Measurements from ENCODE around the gene SLC35F4. TPM values are rescaled to one million over a fixed set of nuclear protein-coding genes. Genes with fewer than 3 reads are reported as not detected.

SLC35F4 gene
- total RNA-seq, 1 experiment from 2014 or later: not detected

GRCh38 chr14:57751400-57751799, 114.5 kb downstream of the SLC35F4 start:
- POLR2A ChIA-PET: no interaction called here
- DNase-seq (ENCODE audit: low read depth, low spot score) (no peak), ATAC-seq (no peak)
- intact Hi-C loops (cut with micrococcal nuclease): no loop called here
- Histone ChIP-seq H2AFZ (ENCODE audit: low read depth, low read length, poor library complexity, severe bottlenecking) (no peak overlapping the region), H3K9ac (ENCODE audit: low read length) (no peak overlapping the region), H3K4me1 (ENCODE audit: control insufficient read depth in 1 of 2, insufficient read depth in 2 of 2, low read length in 2 of 2) (peaks cover 5 to 32% of the 10 kb centered on the region in 2 experiments), H3K27me3 (ENCODE audit: insufficient read depth, low read length) (no peaks in the 10 kb centered on the region), H3K4me2 (ENCODE audit: low read length) (no peak overlapping the region), H3K79me2 (ENCODE audit: insufficient read depth, low read length) (no peaks in the 10 kb centered on the region), H3K4me3 (replicated peaks in 1 of 2; ENCODE audit: low read depth in 1 of 2, low read length in 2 of 2) (no peak overlapping the region), H3K9me2 (ENCODE audit: insufficient read depth) (no peaks in the 10 kb centered on the region), H3K9me3 (ENCODE audit: control insufficient read depth in 1 of 2, insufficient read depth in 1 of 2, low read depth in 1 of 2, low read length in 2 of 2) (no peaks in the 10 kb centered on the region), H4K20me1 (ENCODE audit: insufficient read depth) (no peaks in the 10 kb centered on the region), H3K27ac (ENCODE audit: low read depth, low read length) (no peak overlapping the region), H3K36me3 (ENCODE audit: control insufficient read depth in 1 of 2, insufficient read depth in 2 of 2, low read length in 2 of 2) (no peaks in the 10 kb centered on the region)
- no TSS peak for BruUV-seq (replicated peaks)
- CTCF ChIA-PET: no interaction called here
- RAD21 ChIA-PET (ENCODE audit: low non-redundant PET in 1 of 2, low total read pairs in 2 of 2, uncharacterized antibody in 2 of 2, unreplicated experiment in 2 of 2): no interaction called here
- TF ChIP-seq SRF (IDR thresholded peaks at IDR 0.05; ENCODE audit: low read depth): no peak
- no peak for TF ChIP-seq POLR2AphosphoS5 (IDR thresholded peaks at IDR 0.05; ENCODE audit: low read depth, low read length)
- TF ChIP-seq MAX (IDR thresholded peaks at IDR 0.05): no peak

GRCh38 chr14:57749267-57749666, 116.6 kb downstream of the SLC35F4 start:
- no TSS peak for BruUV-seq (replicated peaks)
- Histone ChIP-seq H3K9ac (ENCODE audit: low read length) (no peak overlapping the region), H4K20me1 (ENCODE audit: insufficient read depth) (no peaks in the 10 kb centered on the region), H3K9me3 (ENCODE audit: control insufficient read depth in 1 of 2, insufficient read depth in 1 of 2, low read depth in 1 of 2, low read length in 2 of 2) (no peaks in the 10 kb centered on the region), H3K27ac (ENCODE audit: low read depth, low read length) (no peak overlapping the region), H3K4me1 (ENCODE audit: control insufficient read depth in 1 of 2, insufficient read depth in 2 of 2, low read length in 2 of 2) (peaks cover 5 to 33% of the 10 kb centered on the region in 2 experiments), H3K9me2 (ENCODE audit: insufficient read depth) (no peaks in the 10 kb centered on the region), H3K4me3 (replicated peaks in 1 of 2; ENCODE audit: low read depth in 1 of 2, low read length in 2 of 2) (no peak overlapping the region), H2AFZ (ENCODE audit: low read depth, low read length, poor library complexity, severe bottlenecking) (no peak overlapping the region), H3K36me3 (ENCODE audit: control insufficient read depth in 1 of 2, insufficient read depth in 2 of 2, low read length in 2 of 2) (no peaks in the 10 kb centered on the region), H3K4me2 (ENCODE audit: low read length) (peak overlapping the region; percentile 2; the same call in 1 of the 2 replicates), H3K27me3 (ENCODE audit: insufficient read depth, low read length) (no peaks in the 10 kb centered on the region), H3K79me2 (ENCODE audit: insufficient read depth, low read length) (no peaks in the 10 kb centered on the region)
- ATAC-seq (no peak; the same call in 1 of the 2 replicates), DNase-seq (ENCODE audit: low read depth, low spot score) (no peak)
- CTCF ChIA-PET: no interaction called here
- intact Hi-C loops (cut with micrococcal nuclease): no loop called here
- RAD21 ChIA-PET (ENCODE audit: low non-redundant PET in 1 of 2, low total read pairs in 2 of 2, uncharacterized antibody in 2 of 2, unreplicated experiment in 2 of 2): no interaction called here
- POLR2A ChIA-PET: no interaction called here
- TF ChIP-seq TCF7L2 (IDR thresholded peaks at IDR 0.05; ENCODE audit: borderline replicate concordance, extremely low read depth, insufficient read depth, insufficient read length) (no peak), POLR2AphosphoS5 (IDR thresholded peaks at IDR 0.05; ENCODE audit: low read depth, low read length) (no peak), MAX (IDR thresholded peaks at IDR 0.05) (no peak), ELF1 (IDR thresholded peaks at IDR 0.05; ENCODE audit: borderline replicate concordance, low read depth) (no peak), CBX3 (IDR thresholded peaks at IDR 0.05; ENCODE audit: low read depth) (no peak), REST (IDR thresholded peaks at IDR 0.05; ENCODE audit: low read depth) (no peak), CTCF (IDR thresholded peaks at IDR 0.05 in 2 of 3, conservative IDR thresholded peaks at IDR 0.05 in 1 of 3; ENCODE audit: borderline replicate concordance in 1 of 3, insufficient read depth in 1 of 3, low read depth in 2 of 3, low read length in 2 of 3) (no peak), FOSL1 (IDR thresholded peaks at IDR 0.05; ENCODE audit: low read depth) (no peak), RAD21 (IDR thresholded peaks at IDR 0.05; ENCODE audit: low read depth) (no peak), EZH2phosphoT487 (IDR thresholded peaks at IDR 0.05; ENCODE audit: borderline replicate concordance) (no peak), JUND (IDR thresholded peaks at IDR 0.05) (no peak), EZH2 (IDR thresholded peaks at IDR 0.05) (no peak)
